Right atrium auricular region (tissue), 2 donors: ENCODE results near the gene LPCAT3. TPM values are rescaled to one million over a fixed set of nuclear protein-coding genes. Genes with fewer than 3 reads are reported as not detected.
"Not testable (repeated sequence)": the region's sequence is repeated elsewhere in the genome, so short reads cannot be mapped to it uniquely, and the experiment has no call there.

Source experiments
- DNase-seq: peaks from one replicate; pipeline ENCODE4 v3.0.0-alpha.2; 2019; ENCODE audit warnings: low spot score
- H3K27ac ChIP-seq, 2 donors: fragments of 200-600 bp; sonication (generic); 1 replicate in 1 of 2; 2 replicates in 1 of 2; pipeline ENCODE4 v1.5.1; 2016 to 2019
- H3K27me3 ChIP-seq, 2 donors: fragments of 200-600 bp; sonication (generic); one replicate each; pipeline versions ENCODE4 v1.5.1 to v1.6.0; 2017 to 2019
- H3K36me3 ChIP-seq: fragments of 200-600 bp; sonication (generic); one replicate; pipeline ENCODE4 v1.5.1; 2016
- H3K4me1 ChIP-seq, 2 donors: fragments of 200-600 bp; sonication (generic); one replicate each; pipeline versions ENCODE4 v1.5.1 to v1.6.0; 2017 to 2019
- H3K4me3 ChIP-seq, 2 donors: fragments of 200-600 bp; sonication (generic); 1 replicate in 1 of 2; 2 replicates in 1 of 2; pipeline ENCODE4 v1.5.1; 2017 to 2019; ENCODE audit warnings: mild to moderate bottlenecking in 1 of 2, moderate library complexity in 1 of 2
- H3K9me3 ChIP-seq, 2 donors: fragments of 200-600 bp; sonication (generic); one replicate each; pipeline ENCODE4 v1.5.1; 2019
- CTCF ChIP-seq, 2 donors: fragments of 200-600 bp; sonication (generic); IDR thresholded peaks; one replicate each; pipeline ENCODE4 v1.5.1; 2019; ENCODE audit warnings: antibody characterized with exemption in 2 of 2
- total RNA-seq, 2 donors: library from RNA; depleted of rRNA; stranded (reverse); fragments of >200 nt; gene quantifications; one replicate each; pipeline ENCODE4 v1.1.0, GENCODE V29; 2016

LPCAT3 gene
- total RNA-seq, 2 donors from 2014 or later = 20.0 to 33.3 TPM

GRCh38 chr12:7045913-7046312, 27.6 kb upstream of the LPCAT3 start:
- H3K4me3 ChIP-seq = no peak overlapping the region
- H3K27me3 ChIP-seq = no peaks in the 10 kb centered on the region
- no peaks in the 10 kb centered on the region for H3K9me3 ChIP-seq
- no peak for TF ChIP-seq CTCF (IDR thresholded peaks at IDR 0.05)
- no peak overlapping the region for H3K27ac ChIP-seq
- peaks cover 0 to 4% of the 10 kb centered on the region in 2 donors for H3K4me1 ChIP-seq
- H3K36me3 ChIP-seq = no peaks in the 10 kb centered on the region
- no peak for DNase-seq

- TF ChIP-seq CTCF (IDR thresholded peaks at IDR 0.05) = peak in 1 of 2 donors; percentile 53
These were observed 24.6 kb upstream of the LPCAT3 start for GRCh38 chr12:7042842-7043241.

GRCh38 chr12:7039403-7039802, 21.1 kb upstream of the LPCAT3 start:
- H3K4me1 ChIP-seq = no peaks in the 10 kb centered on the region
- H3K4me3 ChIP-seq = no peak overlapping the region
- no peak for TF ChIP-seq CTCF (IDR thresholded peaks at IDR 0.05)
- no peak overlapping the region for H3K27ac ChIP-seq
- no peaks in the 10 kb centered on the region for H3K27me3 ChIP-seq
- H3K36me3 ChIP-seq = no peaks in the 10 kb centered on the region
- DNase-seq = peak; percentile 50
- no peaks in the 10 kb centered on the region for H3K9me3 ChIP-seq

More at GRCh38 chr12:7042842-7043241, 24.6 kb upstream of the LPCAT3 start:
- Histone ChIP-seq H3K4me1 (peaks cover 0 to 4% of the 10 kb centered on the region in 2 donors), H3K27me3 (no peaks in the 10 kb centered on the region), H3K27ac (no peak overlapping the region), H3K4me3 (no peak overlapping the region), H3K9me3 (no peaks in the 10 kb centered on the region), H3K36me3 (no peaks in the 10 kb centered on the region)
- DNase-seq = no peak

GRCh38 chr12:7038591-7038990, 20.3 kb upstream of the LPCAT3 start:
- Histone ChIP-seq H3K27me3 (no peaks in the 10 kb centered on the region), H3K4me3 (no peak overlapping the region), H3K9me3 (no peaks in the 10 kb centered on the region), H3K27ac (no peak overlapping the region), H3K36me3 (no peaks in the 10 kb centered on the region), H3K4me1 (no peaks in the 10 kb centered on the region)
- TF ChIP-seq CTCF (IDR thresholded peaks at IDR 0.05) = no peak
- no peak for DNase-seq

GRCh38 chr12:7037411-7037810, 19.1 kb upstream of the LPCAT3 start:
- H3K4me3 ChIP-seq, H3K36me3 ChIP-seq, H3K9me3 ChIP-seq, DNase-seq, H3K27me3 ChIP-seq, H3K4me1 ChIP-seq, H3K27ac ChIP-seq: not testable (repeated sequence)

- no peak for TF ChIP-seq CTCF (IDR thresholded peaks at IDR 0.05)
- Histone ChIP-seq H3K36me3 (no peaks in the 10 kb centered on the region), H3K9me3 (no peaks in the 10 kb centered on the region), H3K27me3 (no peaks in the 10 kb centered on the region), H3K4me3 (no peak overlapping the region), H3K27ac (no peak overlapping the region), H3K4me1 (no peaks in the 10 kb centered on the region)
- no peak for DNase-seq
These were observed 17.2 kb upstream of the LPCAT3 start for GRCh38 chr12:7035463-7035862.
